Astrocyte (in vitro differentiated cells and primary cell): ENCODE data around the gene ZNF862.

ENCODE experiments used
- EZH2 ChIP-seq: IDR thresholded peaks from 2 replicates; pipeline ENCODE4 v1.6.1; 2012; ENCODE audit warnings: mild to moderate bottlenecking, low read length, inconsistent platforms; ENCODE audit not compliant: insufficient read depth
- TF ChIP-seq, protein P1 (sequence below): IDR thresholded peaks from 2 replicates; pipeline ENCODE4 v1.5.1; 2011; ENCODE audit warnings: low read depth, mild to moderate bottlenecking, inconsistent platforms, low read length, moderate library complexity; ENCODE audit not compliant: insufficient read depth

DNA sequence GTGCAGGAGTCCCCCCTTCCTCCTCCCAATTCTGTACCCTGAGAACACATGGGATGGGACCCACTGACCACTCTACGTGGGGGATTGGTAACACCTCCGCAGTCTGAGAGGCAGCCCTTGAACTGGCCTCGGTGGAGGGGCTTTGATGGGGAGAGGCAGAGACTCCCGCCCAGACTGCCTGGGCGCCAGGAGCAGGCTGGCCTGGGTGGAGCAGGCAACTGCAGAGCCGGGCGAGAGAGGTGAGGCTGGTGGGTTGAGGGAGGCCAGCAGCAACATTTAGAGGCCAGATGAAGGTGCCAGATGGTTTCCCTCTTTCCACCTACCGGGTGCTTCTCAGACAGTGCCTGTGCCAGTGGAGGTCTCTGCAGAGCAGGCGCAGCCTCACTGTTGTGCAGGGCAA, 34.1 kb upstream of the ZNF862 start:
- TF ChIP-seq, protein P1, sequence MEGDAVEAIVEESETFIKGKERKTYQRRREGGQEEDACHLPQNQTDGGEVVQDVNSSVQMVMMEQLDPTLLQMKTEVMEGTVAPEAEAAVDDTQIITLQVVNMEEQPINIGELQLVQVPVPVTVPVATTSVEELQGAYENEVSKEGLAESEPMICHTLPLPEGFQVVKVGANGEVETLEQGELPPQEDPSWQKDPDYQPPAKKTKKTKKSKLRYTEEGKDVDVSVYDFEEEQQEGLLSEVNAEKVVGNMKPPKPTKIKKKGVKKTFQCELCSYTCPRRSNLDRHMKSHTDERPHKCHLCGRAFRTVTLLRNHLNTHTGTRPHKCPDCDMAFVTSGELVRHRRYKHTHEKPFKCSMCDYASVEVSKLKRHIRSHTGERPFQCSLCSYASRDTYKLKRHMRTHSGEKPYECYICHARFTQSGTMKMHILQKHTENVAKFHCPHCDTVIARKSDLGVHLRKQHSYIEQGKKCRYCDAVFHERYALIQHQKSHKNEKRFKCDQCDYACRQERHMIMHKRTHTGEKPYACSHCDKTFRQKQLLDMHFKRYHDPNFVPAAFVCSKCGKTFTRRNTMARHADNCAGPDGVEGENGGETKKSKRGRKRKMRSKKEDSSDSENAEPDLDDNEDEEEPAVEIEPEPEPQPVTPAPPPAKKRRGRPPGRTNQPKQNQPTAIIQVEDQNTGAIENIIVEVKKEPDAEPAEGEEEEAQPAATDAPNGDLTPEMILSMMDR, result no peak
- no peak for TF ChIP-seq EZH2
